WERI-Rb-1 (cell line): ENCODE results near the gene PCDHB7.
"Not testable (repeated sequence)": the region's sequence is repeated elsewhere in the genome, so short reads cannot be mapped to it uniquely, and the experiment has no call there.

Experiments used
- DNase-seq: peaks from one replicate; pipeline ENCODE4 v3.0.0-alpha.2; 2020
- H3K27ac ChIP-seq: fragments of 250-450 bp; sonication (Bioruptor Pico); 2 replicates; pipeline ENCODE4 v1.5.1; 2020; ENCODE audit warnings: mild to moderate bottlenecking, moderate library complexity
- H3K27me3 ChIP-seq: fragments of 250-450 bp; sonication (Bioruptor Pico); 2 replicates; pipeline ENCODE4 v1.5.1; 2021; ENCODE audit warnings: mild to moderate bottlenecking, low read depth, moderate library complexity; ENCODE audit not compliant: insufficient read depth, severe bottlenecking
- H3K36me3 ChIP-seq: fragments of 250-450 bp; sonication (Bioruptor Pico); 2 replicates; pipeline ENCODE4 v1.5.1; 2020; ENCODE audit warnings: mild to moderate bottlenecking, moderate library complexity
- H3K4me3 ChIP-seq: 2 replicates; pipeline ENCODE4 v1.5.1; 2011; ENCODE audit warnings: low read depth, mild to moderate bottlenecking, control low read depth, low read length
- H3K9me3 ChIP-seq: fragments of 250-450 bp; sonication (Bioruptor Pico); 2 replicates; pipeline ENCODE4 v1.5.1; 2021; ENCODE audit warnings: mild to moderate bottlenecking, moderate library complexity; ENCODE audit not compliant: severe bottlenecking
- CTCF ChIP-seq: IDR thresholded peaks from 2 replicates; pipeline ENCODE4 v1.5.1; 2011; ENCODE audit warnings: low read depth, mild to moderate bottlenecking, control low read depth, inconsistent platforms, low read length

PCDHB7 gene

GRCh38 chr5:141172381-141173204 is at the start of gene PCDHB7:
TSS of gene PCDHB7 (plus strand) at chr5:141172644. CDS start at chr5:141172836, 192 bp downstream.
- peak; percentile 22 for DNase-seq
- no peak within 1 kb of the TSS for H3K4me3 ChIP-seq
- H3K27me3 ChIP-seq, result no peaks in the 10 kb centered on the region
- H3K36me3 ChIP-seq, result no peaks in the 10 kb centered on the region
- TF ChIP-seq CTCF, result peak; percentile 31; the same call in 1 of the 2 replicates
- H3K9me3 ChIP-seq, result peaks cover 6% of the 10 kb centered on the region
- H3K27ac ChIP-seq, result no peak within 1 kb of the TSS

GRCh38 chr5:141123396-141124135 is 48.9 kb upstream of the PCDHB7 start:
- H3K27me3 ChIP-seq, H3K36me3 ChIP-seq, H3K4me3 ChIP-seq, H3K27ac ChIP-seq, DNase-seq, H3K9me3 ChIP-seq: not testable (repeated sequence)

GRCh38 chr5:141127305-141127704 is 45.1 kb upstream of the PCDHB7 start:
- no peaks in the 10 kb centered on the region for H3K36me3 ChIP-seq
- DNase-seq, result no peak
- H3K27ac ChIP-seq, result no peak overlapping the region
- no peaks in the 10 kb centered on the region for H3K9me3 ChIP-seq
- H3K4me3 ChIP-seq, result no peak overlapping the region
- no peaks in the 10 kb centered on the region for H3K27me3 ChIP-seq
- no peak for TF ChIP-seq CTCF

GRCh38 chr5:141135030-141135717 is 37.3 kb upstream of the PCDHB7 start, which contains the start of gene PCDHB5:
TSS of gene PCDHB5 (plus strand) at chr5:141135206. CDS start at chr5:141135435, 229 bp downstream.
- Histone ChIP-seq H3K27me3 (no peaks in the 10 kb centered on the region), H3K27ac (peak within 1 kb of the TSS; percentile 50; the same call in 1 of the 2 replicates), H3K36me3 (no peaks in the 10 kb centered on the region), H3K4me3 (peak within 1 kb of the TSS; percentile 40), H3K9me3 (no peaks in the 10 kb centered on the region)
- peak; percentile 63 for TF ChIP-seq CTCF
- DNase-seq, result peak; percentile 38

- Histone ChIP-seq H3K4me3 (peak overlapping the region; percentile 40), H3K27ac (no peak overlapping the region), H3K36me3 (no peaks in the 10 kb centered on the region), H3K27me3 (no peaks in the 10 kb centered on the region), H3K9me3 (no peaks in the 10 kb centered on the region)
- no peak for TF ChIP-seq CTCF
- DNase-seq, result no peak
Measured at GRCh38 chr5:141135718-141136266, 36.7 kb upstream of the PCDHB7 start.

GRCh38 chr5:141137346-141137745 is 35.1 kb upstream of the PCDHB7 start:
- not testable (repeated sequence) for H3K27me3 ChIP-seq, H3K36me3 ChIP-seq, H3K4me3 ChIP-seq, H3K27ac ChIP-seq, H3K9me3 ChIP-seq, DNase-seq
